GM19397 (cell line): ENCODE data around the gene DYRK1B.
"Not testable (repeated sequence)": the region's sequence is repeated elsewhere in the genome, so short reads cannot be mapped to it uniquely, and the experiment has no call there.

ENCODE experiments used
- ATAC-seq: cut with Tn5 transposase; IDR thresholded peaks from one replicate; pipeline ENCODE4 v1.9.1; 2021; ENCODE audit warnings: mild to moderate bottlenecking, moderate library complexity; ENCODE audit not compliant: unreplicated experiment

DYRK1B gene

GRCh38 chr19:39833464-39834286 is at the start of gene DYRK1B:
DYRK1B (minus strand) TSS chr19:39834162; CDS start chr19:39831867, 2,295 bp downstream.
- ATAC-seq = peak; percentile 85

- ATAC-seq = not testable (repeated sequence)
Observed at GRCh38 chr19:39882645-39883044, 48.7 kb upstream of the DYRK1B start.

- not testable (repeated sequence) for ATAC-seq
Observed at GRCh38 chr19:39881495-39882110, 47.6 kb upstream of the DYRK1B start.

GRCh38 chr19:39880241-39880640 is 46.3 kb upstream of the DYRK1B start:
- not testable (repeated sequence) for ATAC-seq

- ATAC-seq = not testable (repeated sequence)
Observed at GRCh38 chr19:39879796-39880195, 45.8 kb upstream of the DYRK1B start.

GRCh38 chr19:39878866-39879265 is 44.9 kb upstream of the DYRK1B start:
- not testable (repeated sequence) for ATAC-seq

DNA sequence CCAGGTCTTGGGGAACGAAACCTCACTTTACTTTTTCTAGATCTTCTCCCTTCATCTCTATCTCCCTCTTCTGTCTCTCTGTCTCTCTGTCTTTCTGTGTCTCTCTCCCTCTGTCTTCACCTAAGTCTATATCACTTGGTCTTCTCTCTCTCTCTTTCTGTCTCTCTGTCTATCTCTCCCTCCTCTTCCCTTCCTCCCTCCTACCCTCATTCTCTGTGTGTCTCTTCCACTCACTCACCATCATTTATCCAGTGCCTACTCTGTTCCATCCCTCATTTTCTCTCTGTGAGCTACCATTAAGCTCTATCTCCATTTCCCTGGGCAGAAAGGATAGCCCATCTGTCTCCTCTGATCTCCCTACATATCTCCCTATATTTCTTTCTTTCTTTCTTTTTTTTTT is 44.4 kb upstream of the DYRK1B start:
- no peak for ATAC-seq

DNA sequence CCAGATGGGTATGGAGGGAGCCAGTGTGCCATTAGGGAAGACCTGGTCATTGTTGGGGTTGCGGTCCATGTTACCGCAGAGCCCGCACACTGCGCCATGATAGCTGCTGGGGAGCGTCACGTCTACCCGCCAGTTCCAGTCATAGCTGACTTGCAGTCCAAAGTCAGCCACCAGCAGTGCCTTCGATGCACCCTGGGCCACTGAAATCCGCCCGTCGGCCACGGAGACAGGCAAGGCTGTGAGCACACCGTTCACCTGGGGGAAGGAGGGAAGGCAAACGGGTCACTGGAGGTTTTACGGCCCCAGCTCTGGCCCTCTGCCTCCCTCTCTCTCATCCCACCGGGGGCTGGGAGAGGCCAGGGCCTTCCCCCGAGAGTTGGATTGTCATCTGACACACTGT is 44.0 kb upstream of the DYRK1B start:
- ATAC-seq = not testable (repeated sequence)

DNA sequence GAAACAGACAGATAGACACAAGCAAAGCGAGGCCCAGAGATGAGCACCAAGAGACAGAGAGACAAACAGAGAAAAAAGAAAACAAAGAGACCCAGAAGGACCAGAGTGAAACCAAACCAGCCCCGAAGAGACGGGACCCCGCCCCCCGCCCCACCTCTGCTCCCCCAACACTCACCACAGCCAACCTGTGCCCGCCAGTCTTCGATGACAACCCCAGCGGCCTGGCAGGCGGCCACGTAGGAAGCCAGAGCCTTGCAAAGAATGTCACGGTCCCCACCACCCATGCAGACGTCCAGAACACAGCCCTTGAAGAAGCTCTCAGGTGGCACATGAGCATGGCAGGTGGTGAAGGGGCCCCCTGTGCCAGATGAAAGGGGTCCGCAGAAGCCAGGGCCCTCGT is 43.5 kb upstream of the DYRK1B start:
- ATAC-seq = not testable (repeated sequence)

DNA sequence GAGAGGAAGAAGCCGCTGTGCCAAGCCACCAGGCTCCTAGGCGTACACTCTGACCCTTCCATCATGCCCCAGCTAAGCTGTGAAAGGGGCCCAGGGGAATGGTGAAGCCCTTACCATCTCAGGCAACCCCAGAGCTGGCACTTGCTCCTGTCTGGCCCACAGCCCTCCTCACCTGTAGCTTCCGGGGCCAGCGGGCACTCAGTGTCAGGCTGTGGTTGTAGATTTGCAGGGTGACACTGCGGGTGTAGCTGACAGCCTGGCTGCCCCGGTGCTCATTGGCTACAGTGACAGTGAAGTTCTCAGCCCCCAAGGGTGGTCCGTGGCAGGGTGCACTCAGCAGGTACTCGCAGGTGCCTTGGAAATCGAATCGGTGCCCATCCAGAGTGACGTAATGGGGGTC is 42.5 kb upstream of the DYRK1B start:
- ATAC-seq = not testable (repeated sequence)

GRCh38 chr19:39875401-39875864 is 41.5 kb upstream of the DYRK1B start:
- not testable (repeated sequence) for ATAC-seq

DNA sequence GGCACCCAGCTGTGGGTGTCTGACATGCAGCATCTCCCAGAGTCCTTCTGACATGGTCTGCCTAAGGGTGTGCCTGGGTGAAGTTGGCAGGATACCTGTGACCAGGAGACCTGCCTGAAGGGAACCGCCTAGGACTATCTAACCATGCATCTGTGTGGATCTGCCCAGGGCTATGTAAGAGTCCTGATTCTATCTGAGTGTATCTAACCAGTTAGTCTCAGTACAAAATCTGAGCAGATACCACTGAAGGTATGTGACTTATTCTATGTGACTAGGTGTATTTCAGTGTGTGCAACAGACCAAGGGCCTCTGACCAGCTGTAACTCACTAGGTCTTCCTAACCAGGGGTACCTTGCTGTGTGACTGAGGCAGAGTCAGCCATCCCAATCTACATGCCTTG is 40.4 kb upstream of the DYRK1B start:
- ATAC-seq = no peak

DNA sequence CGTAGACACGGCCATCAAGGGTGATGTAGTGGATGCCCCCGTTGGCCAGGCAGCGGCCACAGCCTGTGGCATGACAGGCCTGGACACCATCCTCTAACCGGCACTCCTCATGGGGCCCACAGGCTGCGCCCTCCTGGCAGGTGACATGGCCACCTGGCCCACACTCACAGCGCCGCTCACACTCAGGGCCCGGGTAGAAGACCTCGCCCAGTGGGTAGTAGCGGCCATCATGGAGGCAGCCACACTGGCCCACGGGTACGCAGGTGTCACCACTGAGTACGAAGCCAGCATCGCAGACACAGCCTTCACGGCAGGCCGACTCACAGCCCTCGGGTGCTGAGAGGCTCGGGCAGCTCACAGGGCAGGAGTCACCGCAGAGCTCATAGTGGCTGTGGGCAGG is 39.4 kb upstream of the DYRK1B start:
- ATAC-seq = no peak

GRCh38 chr19:39871886-39872866 is 38.2 kb upstream of the DYRK1B start:
- no peak for ATAC-seq

DNA sequence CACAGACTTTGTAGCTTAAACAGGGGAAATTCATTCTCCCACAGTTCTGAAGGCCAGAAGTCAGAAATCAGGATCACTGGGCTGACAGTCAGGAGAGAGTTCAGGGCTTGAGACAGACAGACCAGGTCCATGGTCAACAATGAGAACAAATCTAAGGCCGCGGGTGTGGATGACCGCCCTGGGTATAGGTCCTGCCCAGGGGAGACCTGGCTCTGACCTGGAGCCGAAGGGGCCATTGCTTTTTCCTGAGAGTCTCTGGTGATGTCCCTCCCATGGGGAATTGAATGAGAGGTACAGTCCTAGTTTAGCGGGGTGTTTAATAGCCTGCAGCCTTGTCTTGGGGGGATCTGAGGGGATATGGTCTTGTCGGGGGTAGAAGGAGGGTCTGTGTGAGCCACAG is 37.4 kb upstream of the DYRK1B start:
- no peak for ATAC-seq

DNA sequence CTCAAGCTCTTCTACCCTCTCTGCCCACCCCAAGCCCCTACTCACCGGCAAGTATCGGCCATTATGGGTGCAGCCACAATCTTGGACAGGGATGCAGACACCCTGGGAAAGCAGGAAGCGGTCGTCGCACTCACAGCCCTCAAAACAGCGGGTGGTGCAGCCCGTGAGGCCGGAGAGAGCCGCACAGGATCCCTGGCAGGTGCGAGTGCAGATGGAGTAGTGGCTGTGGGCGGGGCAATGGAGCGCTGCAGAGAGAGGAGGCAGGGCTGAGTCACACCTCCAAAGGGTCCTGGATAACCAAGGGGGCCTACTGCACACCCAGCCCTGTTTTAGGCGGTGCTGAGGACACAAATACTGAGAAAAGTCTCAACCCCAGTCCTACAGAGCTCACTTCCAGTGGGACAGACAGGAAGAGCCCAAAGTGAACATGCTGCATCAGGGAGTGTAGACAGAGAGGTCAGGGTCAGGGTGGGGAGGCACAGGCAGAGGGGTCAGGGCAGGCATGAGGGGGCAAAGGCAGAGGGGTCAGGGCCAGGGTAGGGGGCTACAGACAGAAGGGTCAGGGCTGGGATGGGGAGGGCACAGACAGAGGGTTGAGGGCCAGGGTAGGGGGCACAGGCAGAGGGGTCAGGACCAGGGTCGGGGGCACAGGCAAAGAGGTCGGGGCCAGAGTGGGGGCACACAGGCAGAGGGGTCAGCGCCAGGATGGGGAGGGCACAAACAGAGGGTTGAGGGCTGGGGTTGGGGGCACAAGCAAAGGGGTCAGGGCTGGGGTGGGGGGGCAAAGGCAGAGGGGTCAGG is 36.4 kb upstream of the DYRK1B start:
- no peak for ATAC-seq

DNA sequence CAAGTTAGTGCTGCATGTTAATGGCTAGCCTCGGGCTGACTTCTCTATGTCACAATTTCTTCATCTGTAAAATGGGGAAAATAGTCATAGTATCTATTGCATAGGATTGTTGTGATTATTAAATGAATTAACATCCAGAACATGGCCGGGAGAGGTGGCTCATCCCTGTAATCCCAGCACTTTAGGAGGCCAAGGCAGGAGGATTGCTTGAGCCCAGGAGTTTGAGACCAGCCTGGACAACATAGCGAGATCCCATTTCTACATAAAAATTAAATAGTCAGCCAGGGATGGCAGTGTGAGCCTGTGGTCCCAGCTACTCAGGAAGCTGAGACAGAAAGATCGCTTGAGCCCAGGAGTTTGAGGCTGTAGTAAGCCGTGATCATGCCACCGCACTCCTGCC is 34.0 kb upstream of the DYRK1B start:
- no peak for ATAC-seq

- ATAC-seq = no peak
Observed at GRCh38 chr19:39867133-39867532, 33.2 kb upstream of the DYRK1B start.

GRCh38 chr19:39865953-39866352 is 32.0 kb upstream of the DYRK1B start:
- ATAC-seq = no peak

DNA sequence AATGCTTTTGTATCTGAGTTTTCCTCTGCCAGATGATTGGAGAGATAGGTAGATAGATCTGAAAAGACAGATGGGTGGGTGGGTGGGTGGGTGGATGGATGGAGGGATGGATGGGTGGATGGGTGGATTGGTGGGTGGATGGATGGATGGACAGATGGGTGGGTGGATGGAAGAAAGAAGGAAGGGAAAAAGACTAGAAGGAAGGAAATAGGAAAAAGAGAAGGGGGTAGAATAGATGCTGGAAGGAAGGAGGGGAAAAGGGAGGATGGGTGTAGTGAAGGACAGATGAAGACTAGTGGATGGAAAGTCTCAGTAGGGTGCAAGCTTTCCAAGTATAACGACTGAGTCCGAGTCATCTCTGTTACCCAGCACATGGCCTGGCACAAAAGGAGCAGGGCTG is 31.2 kb upstream of the DYRK1B start:
- no peak for ATAC-seq
